CD4-positive, alpha-beta T cell treated with Interleukin-15 for 1 hour (primary cell): Measurements from ENCODE around the gene ARPC2.
"Not testable (repeated sequence)": the region's sequence is repeated elsewhere in the genome, so short reads cannot be mapped to it uniquely, and the experiment has no call there.

Experiments
- DNase-seq: peaks from one replicate; pipeline ENCODE4 v3.0.0-alpha.2; 2020

The ARPC2 gene

DNA sequence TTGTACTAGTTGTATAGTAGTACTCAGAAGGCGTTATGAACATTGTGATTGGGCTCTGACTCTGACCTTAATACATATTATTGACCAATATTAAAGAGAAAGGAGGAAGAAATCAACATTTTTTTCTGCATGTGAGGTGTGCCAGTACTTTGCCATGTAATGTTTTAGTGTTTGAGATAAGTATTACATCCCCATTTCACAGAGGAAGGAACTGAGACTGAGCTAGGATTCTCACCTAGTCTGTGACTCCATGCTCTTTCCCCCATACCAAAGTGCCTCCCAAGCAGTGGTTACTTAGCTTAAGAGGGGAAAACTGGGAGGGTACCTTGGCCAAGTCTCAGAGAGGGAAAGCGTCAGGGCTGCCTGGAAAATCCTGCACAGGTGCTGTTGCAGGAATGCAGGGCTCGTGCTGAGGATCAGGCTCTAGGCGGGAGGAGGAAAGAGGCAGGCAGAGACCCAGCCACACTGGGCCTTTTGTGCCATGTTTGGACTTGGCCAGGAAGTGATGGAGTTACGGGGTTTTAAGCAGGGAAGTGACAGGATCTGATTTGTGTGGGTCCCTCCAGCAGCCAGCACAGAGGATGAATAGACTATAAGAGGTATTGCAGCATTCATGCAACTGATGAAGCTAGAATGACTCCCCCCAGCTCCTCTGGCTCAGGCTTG lies 55.0 kb downstream of the ARPC2 start:
- no peak for DNase-seq

DNA sequence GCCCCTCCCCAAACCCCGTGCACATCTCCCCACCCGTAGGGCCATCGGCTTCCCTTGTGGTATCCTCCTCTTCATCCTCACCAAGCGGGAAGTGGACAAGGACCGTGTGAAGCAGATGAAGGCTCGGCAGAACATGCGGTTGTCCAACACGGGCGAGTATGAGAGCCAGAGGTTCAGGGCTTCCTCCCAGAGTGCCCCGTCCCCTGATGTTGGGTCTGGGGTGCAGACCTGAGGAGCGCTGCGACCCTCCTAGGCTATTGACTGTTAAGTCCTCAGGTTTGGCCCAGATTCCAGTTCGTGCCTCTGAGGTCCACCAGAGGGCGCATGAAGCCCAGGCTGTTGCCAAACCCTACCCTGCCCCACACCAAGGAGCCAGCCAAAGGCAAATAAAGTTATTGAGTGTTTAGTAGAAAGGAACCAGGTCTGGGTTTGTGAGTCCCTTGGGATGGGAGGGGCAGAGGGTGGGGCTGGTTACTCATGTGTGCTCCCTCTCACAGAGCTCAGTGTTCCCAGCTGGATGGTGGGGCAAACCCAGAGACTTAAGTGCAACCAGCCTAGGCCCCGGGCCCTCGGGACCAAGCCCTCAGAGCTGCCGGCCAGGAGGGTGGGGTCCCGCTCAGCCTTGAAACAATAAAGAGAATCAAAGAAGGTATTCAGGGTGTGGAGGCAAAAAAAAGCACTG lies 55.7 kb downstream of the ARPC2 start:
- peak; percentile 86 for DNase-seq

DNA sequence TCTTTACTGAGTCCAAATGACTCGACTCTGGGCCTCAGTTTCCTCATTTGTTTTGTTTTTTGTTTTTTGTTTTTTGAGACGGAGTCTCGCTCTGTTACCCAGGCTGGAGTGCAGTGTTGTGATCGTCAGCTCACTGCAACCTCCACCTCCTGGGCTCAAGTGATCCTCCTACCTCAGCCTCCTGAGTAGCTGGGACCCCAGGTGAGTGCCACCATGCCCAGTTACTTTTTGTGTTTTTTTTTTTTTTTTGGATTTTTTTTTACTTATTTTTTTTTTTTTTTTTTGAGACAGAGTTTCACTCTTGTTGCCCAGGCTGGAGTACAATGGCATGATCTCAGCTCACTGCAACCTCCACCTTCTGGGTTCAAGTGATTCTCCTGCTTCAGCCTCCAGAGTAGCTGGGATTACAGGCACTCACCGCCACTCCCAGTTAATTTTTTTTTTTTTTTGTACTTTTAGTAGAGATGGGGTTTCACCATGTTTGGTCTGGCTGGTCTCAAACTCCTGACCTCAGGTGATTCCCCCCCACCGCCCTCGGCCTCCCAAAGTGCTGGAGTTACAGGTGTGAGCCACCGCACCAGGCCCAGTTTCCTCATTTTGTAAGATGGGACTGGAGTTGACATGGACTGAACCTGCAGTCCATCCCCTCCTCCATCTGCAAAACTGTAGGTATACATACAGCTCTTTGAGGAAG lies 56.4 kb downstream of the ARPC2 start:
- DNase-seq = not testable (repeated sequence)

DNA sequence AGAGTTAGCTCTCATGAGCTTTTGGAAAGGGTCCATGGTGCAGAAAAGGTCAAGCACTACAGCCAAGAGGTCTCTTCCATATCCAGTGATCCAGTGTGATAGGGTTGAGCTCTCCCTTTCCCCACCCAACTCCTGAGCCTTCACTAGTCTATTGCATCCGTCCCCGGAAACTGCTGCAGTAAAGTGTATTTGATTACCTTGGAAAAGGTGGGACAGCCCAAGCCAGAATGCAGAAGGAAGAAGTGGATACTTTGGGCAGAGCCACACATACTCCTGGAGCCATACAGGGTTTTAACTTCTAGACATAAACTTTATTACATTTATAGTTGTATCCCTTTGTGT lies 56.9 kb downstream of the ARPC2 start:
- DNase-seq = no peak

DNA sequence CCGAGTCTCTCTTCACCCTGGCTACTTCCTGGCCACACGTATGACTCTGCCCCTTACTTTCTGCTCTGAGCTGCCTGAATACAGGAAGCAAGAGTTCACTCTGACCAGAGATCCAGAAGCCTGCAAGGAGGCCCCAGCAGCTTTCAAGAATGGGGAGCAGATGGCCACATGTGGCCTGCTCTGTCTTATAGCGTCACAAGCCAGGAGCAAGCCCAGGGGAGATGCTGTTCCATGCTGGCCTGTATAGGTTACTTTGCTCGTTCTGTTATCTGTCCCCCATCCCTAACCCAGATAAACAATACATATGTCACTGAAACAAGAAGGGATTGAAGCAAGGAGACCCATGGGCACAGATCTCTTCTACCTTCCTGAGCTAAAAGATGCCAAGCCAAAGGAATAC lies 57.6 kb downstream of the ARPC2 start:
- no peak for DNase-seq

DNA sequence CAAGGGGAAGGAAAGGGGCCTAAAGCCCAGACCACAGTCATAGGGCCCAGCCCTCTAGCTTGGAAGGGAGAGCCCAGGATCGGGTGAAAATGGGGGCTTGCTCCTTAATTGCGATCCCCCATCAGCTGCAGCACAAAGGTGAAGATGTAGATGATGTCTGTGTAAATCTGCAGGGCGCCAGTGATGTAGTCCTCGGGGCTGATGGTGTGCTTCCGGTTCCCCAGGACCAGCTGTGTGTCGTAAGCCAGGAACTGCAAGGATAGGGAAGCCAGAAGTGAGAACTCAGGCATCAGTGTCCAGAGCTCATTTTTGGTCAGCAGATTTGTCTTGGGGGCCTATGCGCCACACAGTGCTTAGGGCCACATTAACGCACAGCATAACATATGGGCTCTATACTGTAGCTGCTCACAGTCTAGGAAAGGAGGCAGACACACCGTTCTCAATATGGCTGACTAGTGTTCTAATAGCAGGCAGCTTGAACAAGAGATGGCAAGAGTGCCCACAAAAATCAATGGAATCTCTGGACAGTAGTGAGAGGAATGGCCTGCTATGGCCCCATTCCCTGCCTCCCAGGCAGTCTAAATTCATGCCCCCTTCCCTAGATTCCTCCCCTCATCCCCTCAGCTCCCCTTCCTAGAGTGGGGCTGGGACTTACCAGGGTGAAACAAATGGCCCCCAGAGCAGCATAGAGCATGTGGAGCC lies 58.5 kb downstream of the ARPC2 start:
- no peak for DNase-seq

DNA sequence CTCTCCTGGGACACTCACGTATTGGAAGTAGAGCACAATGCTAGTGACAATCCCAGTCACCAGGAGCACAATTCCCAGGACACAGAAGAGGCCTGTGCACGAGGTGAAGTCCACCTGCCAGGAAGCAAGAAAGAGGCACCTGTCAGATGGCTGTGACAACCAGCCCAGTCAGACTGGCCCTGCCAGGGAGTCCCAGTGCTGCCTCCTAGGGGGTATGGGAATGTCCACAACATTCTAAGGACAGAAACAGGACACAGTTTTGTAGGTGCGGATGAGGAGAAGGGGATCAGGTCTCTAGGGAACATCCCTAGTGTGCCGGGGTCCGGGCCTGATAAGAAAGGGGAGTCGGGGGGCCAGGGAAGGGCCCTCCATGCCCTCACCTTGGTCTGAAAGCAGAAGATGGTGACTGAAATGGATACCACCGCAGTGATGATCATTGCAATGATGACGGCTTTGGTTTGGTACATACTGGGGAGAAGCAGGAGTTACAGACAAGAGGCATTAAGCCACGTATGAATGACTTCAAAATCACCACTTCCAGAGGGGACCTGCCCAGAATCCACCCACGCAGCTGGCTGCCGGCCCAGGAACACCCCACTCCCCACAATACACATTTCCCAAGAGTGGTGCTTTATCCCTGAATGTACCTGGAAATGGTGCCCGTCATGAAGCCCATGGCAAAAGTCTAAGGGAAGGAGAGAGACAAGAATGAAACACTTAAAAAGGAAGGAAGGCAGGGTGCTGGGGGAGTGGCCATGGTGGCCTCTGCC lies 60.2 kb downstream of the ARPC2 start:
- DNase-seq = no peak

DNA sequence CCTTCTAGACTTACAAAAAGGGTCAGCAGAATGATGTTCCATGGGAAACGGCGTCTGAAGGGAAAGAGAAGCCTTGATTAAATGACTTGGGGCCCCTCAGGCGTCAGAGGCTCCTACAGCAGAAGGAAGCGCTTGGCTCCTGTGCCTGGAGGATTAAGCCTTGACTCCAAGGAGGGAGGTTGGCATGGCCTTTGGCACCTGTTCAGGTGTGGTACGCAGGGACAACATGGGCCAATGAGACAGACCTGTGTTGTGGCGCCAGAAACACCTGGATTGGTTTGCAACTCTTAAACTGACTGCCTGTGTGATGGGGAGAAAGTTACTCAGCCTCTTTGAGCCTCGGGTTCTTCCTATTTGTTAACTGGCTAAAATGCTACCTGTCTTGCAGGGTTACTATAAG lies 60.9 kb downstream of the ARPC2 start:
- no peak for DNase-seq

DNA sequence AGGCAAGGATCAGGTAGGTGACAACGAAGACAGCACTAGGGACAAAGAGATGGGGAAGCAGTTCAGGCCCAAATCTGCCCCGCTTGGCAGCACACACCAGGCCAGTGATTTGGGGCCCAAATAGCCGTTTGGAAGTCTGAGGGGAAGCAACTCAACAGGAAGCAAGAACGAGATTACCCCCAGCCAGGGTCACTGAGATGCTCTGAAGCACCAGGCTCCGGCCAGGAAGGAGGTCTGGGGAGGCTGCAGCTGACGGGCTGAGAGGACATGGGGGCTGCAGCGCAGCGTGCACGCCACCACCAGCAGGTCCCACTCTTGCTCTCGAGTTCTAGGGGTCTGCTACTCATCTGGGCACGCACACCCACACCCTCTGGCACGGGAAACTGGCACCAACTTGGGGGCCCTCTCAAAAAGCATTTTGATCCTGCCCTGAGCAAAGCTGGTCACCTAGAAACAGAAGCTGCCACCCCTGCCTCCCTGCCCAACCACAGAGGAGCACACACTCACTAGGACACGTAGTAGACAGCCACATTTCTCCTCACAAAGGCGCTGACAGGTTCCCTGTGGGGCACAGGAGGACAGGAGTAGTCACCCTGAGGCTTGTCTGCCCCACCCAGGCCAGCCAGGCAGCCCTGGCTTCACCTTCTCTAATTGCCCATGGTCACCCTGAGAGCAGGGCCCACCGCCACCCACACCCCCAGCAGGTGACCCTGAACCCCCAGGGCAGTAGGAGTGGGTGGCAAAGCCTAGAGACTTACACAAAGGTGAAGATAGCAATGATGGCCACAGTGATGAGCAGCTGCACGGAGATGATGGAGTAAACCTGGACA lies 61.8 kb downstream of the ARPC2 start:
- no peak for DNase-seq

DNA sequence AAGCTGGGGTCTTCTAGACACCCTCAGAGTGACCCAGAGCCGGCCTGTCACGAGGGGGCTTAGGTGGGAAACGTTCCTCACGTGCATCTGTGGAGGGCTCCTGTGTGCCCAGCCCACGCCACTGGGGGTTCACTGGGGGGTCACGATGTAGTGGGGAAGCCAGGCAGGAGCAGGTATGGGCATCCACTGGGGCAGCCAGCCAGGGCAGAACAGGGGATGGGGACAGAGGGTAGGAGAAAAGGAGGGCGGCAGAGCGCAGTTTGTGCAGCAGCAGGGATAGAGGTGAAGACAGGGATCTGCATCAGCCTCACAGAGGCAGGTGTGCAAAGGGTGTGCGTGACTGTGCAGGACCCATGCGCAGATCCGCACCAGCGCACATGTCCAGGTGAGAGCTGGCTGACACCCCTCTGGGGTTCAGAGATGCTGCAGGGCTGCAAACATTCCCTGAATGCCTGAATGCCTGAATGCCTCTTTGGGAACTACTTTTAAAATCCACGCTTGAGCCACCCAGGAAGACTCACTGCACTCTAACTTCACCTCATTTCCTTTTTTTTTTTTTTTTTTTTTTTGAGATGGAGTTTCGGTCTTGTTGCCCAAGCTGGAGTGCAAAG lies 63.4 kb downstream of the ARPC2 start:
- DNase-seq = no peak

DNA sequence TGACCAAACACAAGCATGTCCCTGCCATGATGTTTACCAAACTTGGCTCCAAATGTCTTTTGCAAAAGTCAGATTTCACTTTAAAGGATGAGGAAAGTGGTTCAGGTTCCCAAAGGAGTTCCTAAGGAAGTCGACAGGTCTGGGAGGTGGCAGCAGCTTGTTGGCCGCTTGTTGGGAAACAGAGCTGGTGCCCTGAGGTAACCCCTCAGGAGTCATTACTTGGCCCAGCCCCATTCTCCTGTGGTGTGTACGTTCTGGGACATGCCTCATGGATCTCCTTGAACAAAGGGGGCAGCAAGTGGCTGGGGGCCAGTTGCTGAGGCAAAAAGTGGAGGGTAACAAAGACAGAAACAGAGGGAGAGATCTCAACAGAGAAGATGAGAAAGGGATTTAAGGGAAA lies 64.5 kb downstream of the ARPC2 start:
- DNase-seq = no peak

DNA sequence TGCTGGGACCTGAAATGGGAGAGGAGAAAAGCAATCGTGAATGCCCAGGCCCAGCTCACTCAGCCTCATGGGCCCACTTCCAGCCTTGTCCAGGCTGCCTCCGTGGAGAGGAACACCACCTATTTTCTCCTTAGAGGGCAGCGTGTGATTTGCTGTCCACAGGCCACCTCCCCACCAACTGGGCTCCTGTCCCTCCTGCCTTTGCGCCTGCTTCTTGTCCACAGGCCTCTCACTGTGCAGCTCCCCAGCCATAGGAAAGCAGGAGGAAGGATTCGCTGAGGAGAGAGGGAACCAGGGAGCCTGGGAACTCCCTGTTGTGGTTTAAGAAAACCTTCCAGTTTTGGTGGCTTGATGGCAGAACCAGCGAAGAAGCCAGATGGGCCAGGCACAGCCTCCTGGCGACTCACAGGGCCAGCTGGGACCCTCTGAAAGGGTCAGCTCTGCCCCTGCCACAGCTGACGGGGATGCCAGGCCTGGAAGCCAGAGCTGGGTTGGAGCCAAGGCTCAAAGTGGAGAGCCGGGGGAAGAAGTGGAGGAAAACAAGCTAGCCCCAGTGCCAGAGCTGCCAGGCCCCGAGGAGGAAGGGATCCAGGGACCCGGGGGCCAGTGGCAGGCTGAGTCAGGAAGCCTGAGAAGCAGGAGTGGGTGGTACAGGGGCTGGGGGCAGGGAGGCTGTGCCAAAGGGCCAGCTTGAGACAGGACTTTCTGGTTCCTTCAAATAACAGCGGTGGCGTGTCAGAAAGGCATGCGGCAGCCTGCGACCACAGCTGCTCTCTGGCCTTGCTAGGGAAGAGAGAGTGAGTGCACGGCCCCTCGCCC lies 65.4 kb downstream of the ARPC2 start:
- DNase-seq = no peak

DNA sequence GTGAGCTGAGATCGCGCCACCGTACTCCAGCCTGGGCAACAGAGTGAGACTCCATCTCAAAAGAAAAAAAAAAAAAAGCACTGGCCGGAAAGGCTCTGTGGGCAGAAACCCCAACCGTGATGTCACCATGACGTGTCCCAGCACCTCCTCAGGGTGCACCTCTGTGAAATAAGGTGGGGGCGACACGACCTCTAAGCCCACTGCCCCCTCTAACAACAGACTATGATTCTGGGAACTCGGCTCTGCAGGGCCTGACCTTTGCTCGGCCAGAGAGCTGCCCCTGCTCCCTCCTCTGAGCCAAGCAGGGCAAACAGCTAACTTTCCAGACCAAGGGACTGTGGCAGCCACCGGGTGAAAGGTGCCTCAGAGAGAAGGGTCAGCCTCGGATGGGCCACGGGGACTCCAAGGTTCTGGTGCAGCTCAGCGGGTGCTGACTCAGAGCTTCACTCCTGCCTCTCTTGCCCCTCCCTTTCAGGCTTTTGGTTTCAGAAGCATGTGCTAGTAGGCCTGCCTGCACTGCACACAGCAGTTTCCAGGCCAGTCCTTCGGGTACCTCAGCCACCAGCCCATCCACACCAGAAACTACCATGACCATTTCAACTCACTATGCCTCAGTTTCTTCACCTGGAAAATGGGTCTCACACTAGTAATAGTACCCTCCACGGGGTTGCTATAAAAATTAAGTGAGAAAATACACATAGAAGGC lies 67.3 kb downstream of the ARPC2 start:
- DNase-seq = peak; percentile 63

DNA sequence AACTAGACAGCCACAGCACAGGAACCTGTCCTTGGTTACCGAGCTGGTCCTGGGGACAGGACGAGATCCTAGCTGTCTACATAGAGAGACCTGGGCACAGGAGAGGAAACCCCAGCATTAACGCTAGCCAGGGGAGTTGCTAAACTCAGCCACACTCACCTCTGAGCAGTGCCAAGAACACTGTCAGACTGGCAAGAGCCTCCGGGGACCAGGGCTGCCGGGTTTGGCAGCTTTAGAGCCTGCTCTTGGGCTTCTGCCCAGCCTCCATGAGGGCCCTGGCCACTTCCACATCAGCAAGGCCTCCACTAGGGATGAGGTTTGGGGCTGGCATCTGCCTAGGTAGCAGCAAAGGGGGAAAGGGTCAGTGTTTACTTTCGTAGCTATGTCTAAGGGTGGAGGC lies 68.6 kb downstream of the ARPC2 start:
- no peak for DNase-seq

DNA sequence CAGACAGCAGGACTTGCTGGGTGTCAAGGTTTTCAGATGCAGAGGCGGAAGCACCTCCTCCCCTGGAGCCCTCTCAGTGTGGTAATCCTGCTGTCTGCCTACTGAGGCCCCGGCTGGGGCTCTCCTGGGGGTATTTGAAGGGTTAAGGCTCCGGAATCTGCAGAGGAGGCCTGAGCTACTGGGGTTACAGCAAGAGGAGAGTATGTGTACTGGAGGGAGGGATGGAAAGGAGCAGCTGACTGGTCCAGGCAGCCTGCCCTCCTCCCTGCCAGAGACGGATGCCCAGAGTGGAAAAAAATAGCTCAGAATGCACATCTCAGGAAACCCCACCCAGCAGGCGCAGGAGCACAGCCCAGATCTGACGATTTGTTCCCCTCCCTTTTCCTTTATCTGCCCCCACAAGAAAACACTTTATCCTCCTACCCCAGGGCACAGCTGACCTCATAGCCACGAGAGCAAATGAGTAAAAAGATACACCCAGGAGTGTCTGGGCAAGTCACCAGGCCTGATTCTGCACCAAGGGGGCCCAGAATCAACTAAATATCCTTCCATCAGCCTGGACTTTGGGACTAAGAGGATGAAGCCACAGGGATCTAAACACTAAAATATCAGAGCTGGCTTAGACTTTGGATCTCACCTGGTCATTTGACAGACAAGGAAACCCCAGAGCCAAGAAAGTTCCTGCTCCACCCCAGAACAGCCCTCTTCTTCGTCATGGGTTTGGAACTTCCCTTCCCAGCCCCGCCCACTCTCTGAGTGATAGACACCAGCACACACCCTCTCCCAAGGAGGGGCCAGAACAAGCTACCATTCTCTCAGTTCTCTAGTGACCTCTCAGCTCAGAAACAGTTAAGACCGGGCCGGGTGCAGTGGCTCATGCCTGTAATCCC lies 69.8 kb downstream of the ARPC2 start:
- peak; percentile 93 for DNase-seq

DNA sequence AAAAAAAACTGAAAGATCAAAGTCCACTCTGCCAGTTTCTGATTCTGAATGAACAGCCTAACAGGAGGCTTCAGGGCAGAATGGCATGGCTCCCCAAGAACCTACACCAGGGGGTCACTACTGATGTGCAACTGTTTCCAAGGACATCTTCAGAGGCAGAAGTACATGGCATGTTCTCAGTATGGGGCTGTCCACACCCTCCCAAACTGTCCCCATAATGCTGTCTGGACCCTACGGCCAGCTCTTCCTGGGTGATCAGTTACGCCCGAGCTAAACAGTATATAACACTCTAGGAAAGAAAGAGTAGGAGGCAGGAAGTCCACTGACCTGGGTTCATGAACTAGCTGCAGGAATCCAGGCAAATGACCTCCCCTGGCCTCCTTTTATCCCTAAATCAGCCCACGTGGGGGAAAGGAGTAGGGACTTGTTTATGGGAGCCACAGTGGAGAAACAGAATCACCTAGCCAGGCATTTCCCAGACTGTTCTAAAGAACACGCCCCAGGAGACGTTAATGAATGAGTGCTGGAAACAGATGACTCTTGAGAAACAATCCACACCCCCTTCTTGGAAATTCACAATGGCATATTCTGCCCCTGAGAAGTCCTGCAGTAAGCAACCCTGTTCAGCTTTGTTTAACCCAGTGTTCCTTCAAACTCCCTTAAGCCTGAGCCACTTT lies 72.8 kb downstream of the ARPC2 start:
- no peak for DNase-seq

DNA sequence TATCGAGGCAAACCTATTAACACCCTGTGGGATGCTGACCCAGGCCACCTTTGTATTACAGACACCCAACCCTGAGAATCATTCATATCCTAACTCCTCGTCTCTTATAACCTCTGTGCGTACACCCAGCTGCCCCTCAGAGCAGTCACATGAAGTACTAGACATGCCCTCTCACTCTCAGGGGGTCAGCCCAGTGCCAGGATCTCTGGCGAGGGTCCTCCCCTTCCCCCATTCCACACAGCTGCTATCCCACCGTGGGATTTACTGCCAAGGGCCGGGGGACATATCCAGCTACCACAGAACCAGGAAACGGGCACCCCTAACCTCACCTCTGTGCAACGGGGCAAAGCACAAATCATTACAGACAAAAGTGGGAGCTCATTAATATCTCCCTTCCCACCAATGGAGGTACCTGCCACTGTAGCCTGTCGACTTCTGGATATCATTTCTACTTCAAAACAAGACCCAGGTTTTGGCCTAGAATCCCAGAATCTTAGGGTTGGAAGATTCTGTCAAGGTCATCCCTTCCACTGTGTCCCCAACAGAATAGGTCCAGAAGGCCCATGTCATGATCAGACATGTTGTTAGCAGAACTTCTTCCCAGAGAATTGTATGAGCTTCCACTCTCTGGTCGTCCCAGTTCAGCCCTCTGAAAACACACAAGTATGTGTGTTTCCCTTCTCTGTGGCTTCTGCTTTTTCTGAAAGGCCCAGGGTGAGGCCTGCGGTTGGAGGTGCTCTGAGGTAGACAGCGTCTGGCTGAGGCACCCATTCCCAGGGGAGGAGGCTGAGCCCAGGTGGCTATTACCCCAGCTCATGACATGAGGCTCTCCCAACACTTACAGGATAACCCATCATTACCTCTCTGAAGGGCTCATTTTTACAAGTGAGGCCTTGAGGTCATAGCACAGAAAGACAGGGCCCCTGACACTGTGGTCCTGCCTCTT lies 73.6 kb downstream of the ARPC2 start:
- DNase-seq = peak; percentile 88
